ENCODE data around the gene MRPL44.
A peak's percentile ranks its signal among the peaks of the same experiment; 100 is the strongest.

Gene MRPL44

DNA sequence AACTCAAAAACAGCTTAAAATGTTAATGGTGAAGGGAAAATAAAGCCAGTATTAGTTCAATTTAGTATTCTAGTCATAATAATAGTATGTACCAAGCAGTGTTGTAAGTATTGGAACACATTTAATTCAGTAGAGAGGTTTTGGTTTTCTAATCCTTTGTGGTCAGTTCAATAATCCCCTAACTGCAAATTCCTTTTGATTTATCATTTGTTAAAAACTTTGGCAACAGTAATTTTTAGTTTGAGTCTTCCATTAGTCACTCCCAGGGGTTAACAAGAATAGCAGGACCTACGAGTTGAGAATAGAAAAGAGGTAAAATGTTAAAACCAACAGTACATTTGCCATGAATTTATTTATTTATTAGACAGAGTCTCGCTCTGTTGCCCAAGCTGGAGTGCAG lies 10.7 kb downstream of the MRPL44 start:
- Histone ChIP-seq H2BK15ac (ENCODE audit: low read length) (no peak overlapping the region), H3K27ac (replicated peaks; ENCODE audit: low read length) (no peak overlapping the region), H3K9ac (ENCODE audit: low read depth, low read length, poor library complexity) (no peak overlapping the region), H3K14ac (ENCODE audit: low read length) (no peak overlapping the region), H3K36me3 (replicated peaks in 1 of 2; ENCODE audit: control insufficient read depth in 2 of 2, insufficient read depth in 2 of 2, low read length in 2 of 2) (peaks cover 4 to 62% of the 10 kb centered on the region in 2 donors), H2BK5ac (ENCODE audit: low read length) (no peak overlapping the region), H2AK5ac (ENCODE audit: low read depth, low read length) (no peak overlapping the region), H3K4me2 (ENCODE audit: insufficient read depth, low read length, poor library complexity, severe bottlenecking) (no peak overlapping the region), H3K79me1 (ENCODE audit: low read depth, low read length) (no peaks in the 10 kb centered on the region), H3K9me3 (replicated peaks in 1 of 2; ENCODE audit: control insufficient read depth in 2 of 2, insufficient read depth in 1 of 2, low read depth in 1 of 2, low read length in 2 of 2) (no peaks in the 10 kb centered on the region), H2AFZ (ENCODE audit: low read length) (no peak overlapping the region), H3K18ac (ENCODE audit: low read length) (no peak overlapping the region), H2BK120ac (ENCODE audit: low read depth, low read length) (no peak overlapping the region), H2BK12ac (ENCODE audit: low read length) (no peak overlapping the region), H4K91ac (ENCODE audit: low read depth, low read length, poor library complexity) (no peak overlapping the region), H4K8ac (ENCODE audit: low read depth, low read length) (no peak overlapping the region), H3K4me3 (ENCODE audit: low read length in 2 of 2) (no peak overlapping the region), H3K23ac (ENCODE audit: low read depth, low read length, poor library complexity) (no peak overlapping the region), H3K4ac (ENCODE audit: low read length) (no peak overlapping the region), H3K4me1 (ENCODE audit: control insufficient read depth in 2 of 2, insufficient read depth in 1 of 2, low read depth in 1 of 2, low read length in 2 of 2) (no peaks in the 10 kb centered on the region), H3K27me3 (ENCODE audit: control insufficient read depth in 3 of 3, insufficient read depth in 3 of 3, low read depth in 1 of 3, low read length in 3 of 3) (no peaks in the 10 kb centered on the region)
- no CpG with 5 or more reads among the region's 2 CpGs for WGBS, 2 donors (ENCODE audit: extremely low coverage in 2 of 2, insufficient read length in 2 of 2, insufficient replicate concordance in 1 of 2)
- no peak for DNase-seq (ENCODE audit: low spot score)

GRCh38 chr2:223969315-223969714 lies 12.1 kb downstream of the MRPL44 start:
- H4K8ac ChIP-seq (ENCODE audit: low read depth, low read length), result no peak overlapping the region
- no peaks in the 10 kb centered on the region for H3K9me3 ChIP-seq (replicated peaks in 1 of 2; ENCODE audit: control insufficient read depth in 2 of 2, insufficient read depth in 1 of 2, low read depth in 1 of 2, low read length in 2 of 2)
- H3K4me3 ChIP-seq (ENCODE audit: low read length in 2 of 2), result no peak overlapping the region
- WGBS, 2 donors (ENCODE audit: extremely low coverage in 2 of 2, insufficient read length in 2 of 2, insufficient replicate concordance in 1 of 2), result no CpG with 5 or more reads among the region's 3 CpGs
- H3K4me1 ChIP-seq (ENCODE audit: control insufficient read depth in 2 of 2, insufficient read depth in 1 of 2, low read depth in 1 of 2, low read length in 2 of 2), result no peaks in the 10 kb centered on the region
- H2BK15ac ChIP-seq (ENCODE audit: low read length), result no peak overlapping the region
- H2BK12ac ChIP-seq (ENCODE audit: low read length), result no peak overlapping the region
- H2AFZ ChIP-seq (ENCODE audit: low read length), result no peak overlapping the region
- no peaks in the 10 kb centered on the region for H3K27me3 ChIP-seq (ENCODE audit: control insufficient read depth in 3 of 3, insufficient read depth in 3 of 3, low read depth in 1 of 3, low read length in 3 of 3)
- no peak overlapping the region for H3K23ac ChIP-seq (ENCODE audit: low read depth, low read length, poor library complexity)
- H3K27ac ChIP-seq (replicated peaks; ENCODE audit: low read length), result no peak overlapping the region
- no peaks in the 10 kb centered on the region for H3K79me1 ChIP-seq (ENCODE audit: low read depth, low read length)
- H3K4ac ChIP-seq (ENCODE audit: low read length), result no peak overlapping the region
- H3K14ac ChIP-seq (ENCODE audit: low read length), result no peak overlapping the region
- H2BK5ac ChIP-seq (ENCODE audit: low read length), result no peak overlapping the region
- H3K4me2 ChIP-seq (ENCODE audit: insufficient read depth, low read length, poor library complexity, severe bottlenecking), result no peak overlapping the region
- H3K9ac ChIP-seq (ENCODE audit: low read depth, low read length, poor library complexity), result no peak overlapping the region
- no peak overlapping the region for H3K18ac ChIP-seq (ENCODE audit: low read length)
- H3K36me3 ChIP-seq (replicated peaks in 1 of 2; ENCODE audit: control insufficient read depth in 2 of 2, insufficient read depth in 2 of 2, low read length in 2 of 2), result peaks cover 2 to 49% of the 10 kb centered on the region in 2 donors
- no peak overlapping the region for H2AK5ac ChIP-seq (ENCODE audit: low read depth, low read length)
- no peak overlapping the region for H4K91ac ChIP-seq (ENCODE audit: low read depth, low read length, poor library complexity)
- no peak for DNase-seq (ENCODE audit: low spot score)
- H2BK120ac ChIP-seq (ENCODE audit: low read depth, low read length), result no peak overlapping the region

GRCh38 chr2:223969856-223970255 lies 12.6 kb downstream of the MRPL44 start:
- Histone ChIP-seq H3K14ac (ENCODE audit: low read length) (no peak overlapping the region), H3K4me1 (ENCODE audit: control insufficient read depth in 2 of 2, insufficient read depth in 1 of 2, low read depth in 1 of 2, low read length in 2 of 2) (no peaks in the 10 kb centered on the region), H3K9ac (ENCODE audit: low read depth, low read length, poor library complexity) (no peak overlapping the region), H3K27ac (replicated peaks; ENCODE audit: low read length) (no peak overlapping the region), H2BK5ac (ENCODE audit: low read length) (no peak overlapping the region), H3K9me3 (replicated peaks in 1 of 2; ENCODE audit: control insufficient read depth in 2 of 2, insufficient read depth in 1 of 2, low read depth in 1 of 2, low read length in 2 of 2) (no peaks in the 10 kb centered on the region), H3K23ac (ENCODE audit: low read depth, low read length, poor library complexity) (no peak overlapping the region), H2AFZ (ENCODE audit: low read length) (no peak overlapping the region), H4K91ac (ENCODE audit: low read depth, low read length, poor library complexity) (no peak overlapping the region), H3K79me1 (ENCODE audit: low read depth, low read length) (no peaks in the 10 kb centered on the region), H3K27me3 (ENCODE audit: control insufficient read depth in 3 of 3, insufficient read depth in 3 of 3, low read depth in 1 of 3, low read length in 3 of 3) (no peaks in the 10 kb centered on the region), H2BK15ac (ENCODE audit: low read length) (no peak overlapping the region), H2BK12ac (ENCODE audit: low read length) (no peak overlapping the region), H3K18ac (ENCODE audit: low read length) (no peak overlapping the region), H3K4me2 (ENCODE audit: insufficient read depth, low read length, poor library complexity, severe bottlenecking) (no peak overlapping the region), H3K36me3 (replicated peaks in 1 of 2; ENCODE audit: control insufficient read depth in 2 of 2, insufficient read depth in 2 of 2, low read length in 2 of 2) (peaks cover 2 to 44% of the 10 kb centered on the region in 2 donors), H3K4me3 (ENCODE audit: low read length in 2 of 2) (no peak overlapping the region), H2BK120ac (ENCODE audit: low read depth, low read length) (no peak overlapping the region), H4K8ac (ENCODE audit: low read depth, low read length) (no peak overlapping the region), H3K4ac (ENCODE audit: low read length) (no peak overlapping the region), H2AK5ac (ENCODE audit: low read depth, low read length) (no peak overlapping the region)
- WGBS, 2 donors (ENCODE audit: extremely low coverage in 2 of 2, insufficient read length in 2 of 2, insufficient replicate concordance in 1 of 2), result no CpG with 5 or more reads among the region's 1 CpG
- DNase-seq (ENCODE audit: low spot score), result no peak

- Histone ChIP-seq H2BK12ac (ENCODE audit: low read length) (no peak overlapping the region), H3K4me3 (ENCODE audit: low read length in 2 of 2) (no peak overlapping the region), H3K18ac (ENCODE audit: low read length) (no peak overlapping the region), H4K91ac (ENCODE audit: low read depth, low read length, poor library complexity) (no peak overlapping the region), H3K4me1 (ENCODE audit: control insufficient read depth in 2 of 2, insufficient read depth in 1 of 2, low read depth in 1 of 2, low read length in 2 of 2) (no peaks in the 10 kb centered on the region), H3K9ac (ENCODE audit: low read depth, low read length, poor library complexity) (no peak overlapping the region), H3K36me3 (replicated peaks in 1 of 2; ENCODE audit: control insufficient read depth in 2 of 2, insufficient read depth in 2 of 2, low read length in 2 of 2) (peaks cover 2 to 37% of the 10 kb centered on the region in 2 donors), H2BK15ac (ENCODE audit: low read length) (no peak overlapping the region), H3K27ac (replicated peaks; ENCODE audit: low read length) (no peak overlapping the region), H4K8ac (ENCODE audit: low read depth, low read length) (no peak overlapping the region), H3K14ac (ENCODE audit: low read length) (no peak overlapping the region), H2BK5ac (ENCODE audit: low read length) (no peak overlapping the region), H2AK5ac (ENCODE audit: low read depth, low read length) (no peak overlapping the region), H2BK120ac (ENCODE audit: low read depth, low read length) (no peak overlapping the region), H3K4ac (ENCODE audit: low read length) (no peak overlapping the region), H3K27me3 (ENCODE audit: control insufficient read depth in 3 of 3, insufficient read depth in 3 of 3, low read depth in 1 of 3, low read length in 3 of 3) (no peaks in the 10 kb centered on the region), H3K79me1 (ENCODE audit: low read depth, low read length) (no peaks in the 10 kb centered on the region), H2AFZ (ENCODE audit: low read length) (no peak overlapping the region), H3K4me2 (ENCODE audit: insufficient read depth, low read length, poor library complexity, severe bottlenecking) (no peak overlapping the region), H3K9me3 (replicated peaks in 1 of 2; ENCODE audit: control insufficient read depth in 2 of 2, insufficient read depth in 1 of 2, low read depth in 1 of 2, low read length in 2 of 2) (no peaks in the 10 kb centered on the region), H3K23ac (ENCODE audit: low read depth, low read length, poor library complexity) (no peak overlapping the region)
- DNase-seq (ENCODE audit: low spot score), result peak; percentile 61
- WGBS, 2 donors (ENCODE audit: extremely low coverage in 2 of 2, insufficient read length in 2 of 2, insufficient replicate concordance in 1 of 2), result no CpG with 5 or more reads among the region's 8 CpGs
These were observed 13.3 kb downstream of the MRPL44 start for GRCh38 chr2:223970343-223971128.

All from neuronal stem cell (in vitro differentiated cells).